Kasumi-1 (cell line): Measurements from ENCODE around the gene IRF9.

Source experiments
- DNase-seq, 2 experiments: peaks; one replicate each; lab custom pipeline; 2025; lab: John Stamatoyannopoulos, UW

The IRF9 gene

GRCh38 chr14:24132061-24132685 lies 28.9 kb upstream of the IRF9 start:
- no peak for DNase-seq

GRCh38 chr14:24132976-24133375 lies 28.1 kb upstream of the IRF9 start:
- no peak for DNase-seq

- peak in 1 of 2 experiments; percentile 25 for DNase-seq
Observed at GRCh38 chr14:24133735-24134134, 27.3 kb upstream of the IRF9 start.

GRCh38 chr14:24135584-24135833 lies 25.6 kb upstream of the IRF9 start:
- peak in 1 of 2 experiments; percentile 50 for DNase-seq

GRCh38 chr14:24135834-24136683 lies 25.0 kb upstream of the IRF9 start, which contains the start of gene PSME1:
Gene PSME1, plus strand, starts transcription at chr14:24136194. Its CDS starts 69 bp downstream, at chr14:24136263.
- peak; percentile 83 to 86 for DNase-seq

DNA sequence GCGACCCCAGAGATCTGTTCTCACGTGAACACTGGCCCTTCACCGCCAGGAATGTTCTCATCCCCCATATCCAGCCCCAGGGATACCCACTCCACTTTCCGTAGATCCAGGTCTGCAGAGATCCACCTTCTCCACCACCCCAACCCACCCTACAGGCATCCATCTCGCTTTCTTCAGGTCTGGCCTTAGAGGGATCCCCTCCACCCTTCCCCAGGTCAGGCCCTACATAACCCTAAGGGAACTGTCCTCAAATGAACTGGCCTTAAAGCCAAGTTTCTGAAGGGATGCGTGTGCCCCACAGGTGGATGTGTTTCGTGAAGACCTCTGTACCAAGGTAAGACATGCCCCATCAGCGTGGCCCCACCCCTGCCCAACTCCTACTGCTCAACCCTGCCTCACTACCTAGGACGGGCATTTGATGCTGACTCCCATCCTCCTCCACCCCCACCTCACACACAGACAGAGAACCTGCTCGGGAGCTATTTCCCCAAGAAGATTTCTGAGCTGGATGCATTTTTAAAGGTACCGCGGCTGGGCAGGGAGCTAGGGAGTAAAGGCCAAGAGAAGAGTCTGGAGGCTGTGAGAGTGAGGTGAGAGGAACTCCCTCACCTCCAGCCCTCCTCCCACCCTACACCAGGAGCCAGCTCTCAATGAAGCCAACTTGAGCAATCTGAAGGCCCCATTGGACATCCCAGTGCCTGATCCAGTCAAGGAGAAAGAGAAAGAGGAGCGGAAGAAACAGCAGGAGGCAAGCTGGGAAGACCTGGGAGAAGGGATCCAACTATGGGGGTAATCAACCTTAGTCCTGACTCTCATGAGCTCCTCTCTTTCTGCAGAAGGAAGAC lies 24.2 kb upstream of the IRF9 start:
- DNase-seq, result no peak

DNA sequence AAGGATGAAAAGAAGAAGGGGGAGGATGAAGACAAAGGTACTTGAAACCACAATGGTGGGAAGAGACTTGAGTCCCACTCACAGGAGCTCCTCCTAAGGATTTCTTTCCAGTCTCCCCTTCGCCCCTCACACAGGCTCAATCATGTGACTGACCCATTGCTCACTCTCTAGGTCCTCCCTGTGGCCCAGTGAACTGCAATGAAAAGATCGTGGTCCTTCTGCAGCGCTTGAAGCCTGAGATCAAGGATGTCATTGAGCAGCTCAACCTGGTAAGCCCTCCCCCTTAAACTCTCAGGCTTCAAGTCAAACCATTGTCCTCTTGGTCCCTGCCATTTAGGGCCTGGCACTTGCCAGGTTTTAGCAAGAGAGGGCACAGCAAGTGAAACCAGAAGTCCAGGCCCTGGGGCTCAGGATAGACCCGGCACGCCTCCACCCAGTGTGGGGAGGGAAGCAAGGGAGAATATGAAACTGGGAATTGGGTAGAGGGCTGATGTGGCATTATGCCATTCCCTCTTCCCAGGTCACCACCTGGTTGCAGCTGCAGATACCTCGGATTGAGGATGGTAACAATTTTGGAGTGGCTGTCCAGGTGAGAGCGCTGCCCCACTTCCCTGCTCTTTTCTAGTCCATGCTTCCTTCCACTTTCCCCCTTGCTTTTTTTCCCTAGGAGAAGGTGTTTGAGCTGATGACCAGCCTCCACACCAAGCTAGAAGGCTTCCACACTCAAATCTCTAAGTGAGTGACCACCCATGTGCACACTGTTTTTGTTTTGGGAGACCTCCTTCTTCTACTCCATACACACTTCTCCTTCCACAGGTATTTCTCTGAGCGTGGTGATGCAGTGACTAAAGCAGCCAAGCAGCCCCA lies 23.3 kb upstream of the IRF9 start:
- DNase-seq, result no peak

- no peak for DNase-seq
Observed at GRCh38 chr14:24138396-24139271, 22.4 kb upstream of the IRF9 start.

DNA sequence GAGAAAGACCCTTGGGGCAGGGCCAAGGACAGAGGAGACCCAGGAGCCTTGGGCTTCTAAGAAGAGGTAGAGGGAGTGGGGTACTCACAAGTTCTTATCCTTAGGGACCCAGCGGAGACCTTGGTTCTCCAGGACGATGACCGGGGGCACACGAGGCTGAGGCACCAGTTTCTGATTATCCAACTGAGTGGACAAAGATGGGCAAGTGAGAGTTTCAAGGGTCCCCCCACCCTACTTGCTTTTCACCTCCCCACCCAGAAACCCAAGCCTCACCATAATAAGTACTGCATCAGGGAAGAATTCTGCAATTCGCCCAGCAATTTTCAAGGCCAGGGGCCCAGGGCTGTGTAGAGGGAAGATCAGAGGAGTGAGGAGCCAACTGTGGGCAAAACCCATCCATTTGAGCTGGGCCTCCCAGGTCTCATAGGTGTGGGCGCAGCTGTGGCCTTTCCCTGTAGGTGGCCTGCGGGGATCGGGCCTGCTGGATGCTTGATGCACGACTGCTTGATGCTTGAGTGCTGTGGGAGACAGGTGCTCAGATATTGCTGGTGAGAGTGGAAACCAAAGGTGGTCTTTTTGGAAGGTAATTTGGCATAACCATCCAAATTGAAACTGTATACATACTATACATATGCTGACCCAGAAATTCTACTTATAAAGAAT lies 21.7 kb upstream of the IRF9 start:
- no peak for DNase-seq

DNA sequence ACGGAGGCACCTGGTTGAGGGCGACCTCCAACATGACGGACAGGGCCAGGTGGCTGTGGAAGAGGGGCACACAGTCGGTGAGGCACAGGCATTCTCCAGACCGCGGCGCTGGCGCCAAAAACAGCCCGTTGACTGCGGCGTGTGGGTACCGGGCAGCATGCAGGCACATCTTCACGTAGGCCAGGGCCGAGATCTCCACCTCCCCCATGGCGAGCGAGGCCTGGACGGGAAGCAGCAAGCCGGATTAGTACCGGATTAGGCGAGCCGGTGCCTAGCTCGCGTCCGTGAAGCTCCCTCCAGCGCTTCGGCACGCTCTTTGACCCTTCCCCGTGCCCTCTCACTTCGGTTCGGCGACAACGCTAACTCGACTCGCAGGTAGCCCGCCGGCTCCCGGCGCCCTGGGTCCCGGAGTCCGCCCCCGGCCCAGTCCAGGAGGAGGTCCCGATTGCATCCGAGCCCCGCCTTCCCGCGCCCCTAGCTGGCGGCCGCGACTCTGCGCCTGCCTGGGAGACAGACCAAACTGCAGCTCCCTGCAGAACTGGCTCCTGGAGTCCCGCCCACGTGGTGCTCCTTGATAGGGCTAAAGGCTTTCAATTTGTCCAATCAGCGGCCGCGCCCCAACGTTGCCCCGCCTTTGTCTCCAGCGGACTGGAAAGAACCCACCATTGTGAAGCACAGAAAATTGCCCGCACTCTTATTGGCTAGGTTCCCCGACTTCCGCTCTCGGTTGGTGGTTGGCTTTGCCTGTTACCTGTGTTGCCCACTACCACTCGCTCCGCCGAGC lies 19.8 kb upstream of the IRF9 start, which contains the start of gene EMC9:
TSS of gene EMC9 (minus strand) at position 495 of the 784 bp plus-strand sequence. CDS start at position 208, 287 bp downstream.
- peak; percentile 99 for DNase-seq

- no peak for DNase-seq
Observed at GRCh38 chr14:24143511-24143910, 17.6 kb upstream of the IRF9 start.

DNA sequence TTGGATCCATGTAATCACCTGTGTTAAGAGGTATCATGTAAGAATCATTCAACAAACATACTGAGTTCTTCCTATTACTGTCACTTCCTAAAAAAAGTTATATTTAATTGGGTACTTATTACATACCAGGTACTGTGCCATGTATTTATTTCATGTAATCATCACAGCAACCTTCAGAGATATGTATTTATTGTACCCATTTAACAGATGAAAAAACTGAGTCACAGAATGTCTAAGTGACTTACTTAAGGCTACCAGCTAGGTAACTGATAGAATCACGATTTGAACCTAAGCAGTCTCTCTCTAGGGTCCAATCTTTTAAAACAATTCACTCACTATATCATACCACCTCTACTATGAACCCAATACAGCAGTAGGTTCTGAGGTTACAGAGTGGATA lies 16.6 kb upstream of the IRF9 start:
- DNase-seq, result no peak

- DNase-seq, result no peak
Observed at GRCh38 chr14:24145219-24145618, 15.8 kb upstream of the IRF9 start.

DNA sequence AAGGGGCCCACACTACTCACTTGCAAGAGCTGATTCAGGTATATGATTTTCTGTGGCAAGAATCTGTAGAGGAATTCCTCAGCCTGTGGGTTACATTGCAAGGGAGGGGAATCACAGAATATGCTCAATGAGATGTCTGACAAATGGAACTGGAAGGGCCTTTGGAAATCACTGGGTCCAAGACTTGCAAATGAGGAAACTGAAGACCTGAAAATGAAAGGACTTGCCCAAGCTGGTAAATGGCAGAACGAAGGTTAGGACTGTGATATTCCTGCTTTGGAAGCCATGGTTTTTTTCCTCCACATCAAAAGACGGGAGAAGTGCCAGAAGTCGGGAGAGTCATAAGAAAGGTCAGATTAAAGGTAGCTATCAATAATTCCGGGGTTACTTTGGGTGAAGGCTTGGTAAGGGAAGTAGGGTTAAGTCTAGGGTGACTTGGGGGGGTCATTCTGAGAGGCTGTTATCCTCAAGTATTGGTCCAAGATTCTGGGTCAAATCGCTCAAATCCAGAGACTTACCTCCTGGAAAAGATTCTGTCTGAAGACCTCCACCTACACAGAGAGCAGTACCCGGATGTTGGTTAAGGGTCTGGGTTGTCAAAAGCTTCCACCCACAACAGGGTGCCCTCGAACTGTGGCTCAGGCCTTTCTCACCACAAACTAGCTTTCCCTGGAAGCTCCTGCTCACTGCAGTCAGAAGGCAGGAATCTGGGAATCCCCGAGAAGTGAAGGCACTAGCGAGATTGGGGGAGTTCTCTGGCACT lies 15.2 kb upstream of the IRF9 start:
- peak; percentile 8 to 26 for DNase-seq

DNA sequence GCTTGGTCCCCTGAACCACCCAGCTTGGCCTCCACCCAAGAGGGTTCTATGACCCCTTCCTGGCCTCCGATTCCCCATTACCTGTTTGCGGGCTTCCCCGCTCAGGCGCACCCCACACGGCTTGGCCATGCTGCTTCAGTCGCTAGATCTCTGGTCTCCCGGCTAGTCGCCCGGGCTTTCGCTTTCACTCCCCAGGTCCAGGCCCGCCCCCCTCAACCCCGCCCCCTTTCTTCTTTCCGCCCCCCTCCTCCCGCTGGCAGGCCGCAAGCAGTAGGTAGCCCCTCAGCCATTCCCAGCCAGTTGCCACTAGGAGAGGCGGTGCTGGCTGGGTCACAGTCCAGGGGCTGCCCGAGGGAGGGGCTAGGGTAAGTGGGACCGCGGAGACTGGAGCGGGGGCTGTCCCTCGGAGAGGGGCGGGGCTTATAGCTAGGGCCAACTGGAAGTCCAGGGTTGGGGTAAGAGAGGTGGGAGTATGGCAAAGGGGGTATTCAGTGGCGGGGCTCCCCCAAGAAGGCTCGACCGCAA lies 14.6 kb upstream of the IRF9 start, which contains the start of gene PSME2:
TSS of gene PSME2 (minus strand) at position 158 of the 525 bp plus-strand sequence. CDS start at position 129, 29 bp downstream.
- DNase-seq, result peak; percentile 98

- peak; percentile 99 for DNase-seq
Observed at GRCh38 chr14:24146978-24147760, 13.9 kb upstream of the IRF9 start, which contains the start of gene RNF31. Gene RNF31, plus strand, starts transcription at chr14:24147498. Its CDS starts 201 bp downstream, at chr14:24147699.
